Measurements from ENCODE around the gene ALKBH2.

The ALKBH2 gene

DNA sequence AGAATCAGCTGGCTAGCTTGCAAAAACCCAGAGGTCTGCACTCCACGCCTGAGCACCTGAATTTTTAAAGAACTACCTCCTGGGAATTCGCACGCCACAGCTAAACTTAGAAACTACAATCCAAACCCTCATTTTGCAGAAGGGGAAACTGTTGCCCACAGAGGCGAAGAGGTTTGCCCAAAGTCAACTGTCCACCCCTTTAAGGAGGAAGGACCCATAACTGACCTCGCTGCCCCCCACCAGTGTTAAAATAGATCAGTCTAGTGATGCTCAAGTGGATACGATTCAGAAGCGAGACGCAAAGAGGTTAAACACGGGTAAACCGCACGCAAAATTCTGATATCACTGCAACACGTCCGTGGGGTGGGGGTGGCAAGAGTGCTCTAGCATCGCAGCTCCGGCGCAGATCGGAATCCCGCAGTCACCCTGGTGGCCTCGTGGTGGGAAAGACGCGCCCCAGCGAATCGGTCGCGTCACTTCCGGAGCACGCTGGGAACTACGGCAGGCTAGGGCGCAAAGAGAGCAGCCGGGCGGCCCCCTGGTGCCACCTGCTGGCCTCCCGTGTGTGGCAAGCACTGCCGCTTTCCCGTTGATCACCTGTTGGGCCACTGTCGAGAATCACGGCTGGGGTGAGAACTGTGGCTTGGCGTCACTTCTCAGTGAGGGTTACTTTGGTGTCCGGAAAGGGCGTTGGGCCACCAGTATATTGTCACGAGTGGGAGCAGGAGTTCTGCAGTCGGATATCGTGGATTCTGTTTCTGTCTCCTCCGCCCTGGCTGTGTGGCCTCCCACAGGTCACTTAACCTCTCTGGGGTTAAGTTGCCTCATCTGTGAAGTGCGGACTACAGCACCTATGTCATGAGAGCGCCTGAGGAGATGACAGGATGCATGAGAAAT, at the start of gene ALKBH2:
TSS of gene ALKBH2 (minus strand) at position 451 of the 897 bp plus-strand sequence. CDS start 686 bp downstream, outside the sequence.
- peak; percentile 97 for DNase-seq

DNA sequence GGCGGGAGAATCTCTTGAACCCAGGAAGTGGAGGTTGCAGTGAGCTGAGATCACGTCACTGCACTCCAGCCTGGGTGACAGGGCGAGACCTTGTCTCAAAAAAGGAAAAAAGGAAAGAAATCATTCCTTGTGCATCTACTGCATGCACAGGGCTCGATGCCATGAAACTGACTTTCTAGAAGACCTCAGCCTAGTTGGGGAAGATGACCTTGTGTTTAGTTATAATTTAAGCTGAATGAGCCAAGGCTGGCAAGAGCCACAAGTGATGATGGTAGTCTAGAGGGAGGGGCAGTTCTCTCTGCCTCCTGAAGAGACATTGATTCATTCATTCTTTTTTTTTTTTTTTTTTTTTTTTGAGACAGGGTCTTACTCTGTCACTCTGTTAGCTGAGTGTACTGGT, 47.3 kb upstream of the ALKBH2 start:
- no peak for DNase-seq

DNA sequence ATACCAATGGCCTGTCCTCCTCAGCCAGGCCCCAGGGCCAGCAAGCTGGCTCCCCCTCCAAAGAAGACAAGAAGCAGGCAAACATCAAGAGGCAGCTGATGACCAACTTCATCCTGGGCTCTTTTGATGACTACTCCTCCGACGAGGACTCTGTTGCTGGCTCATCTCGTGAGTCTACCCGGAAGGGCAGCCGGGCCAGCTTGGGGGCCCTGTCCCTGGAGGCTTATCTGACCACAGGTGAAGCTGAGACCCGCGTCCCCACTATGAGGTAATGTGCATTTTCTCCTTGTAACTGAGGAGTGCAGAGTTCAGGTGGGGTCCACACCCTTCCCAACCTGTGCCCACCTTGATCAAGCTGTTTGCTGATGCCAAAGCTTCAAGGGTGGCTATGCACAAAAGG, 46.5 kb upstream of the ALKBH2 start:
- no peak for DNase-seq

DNA sequence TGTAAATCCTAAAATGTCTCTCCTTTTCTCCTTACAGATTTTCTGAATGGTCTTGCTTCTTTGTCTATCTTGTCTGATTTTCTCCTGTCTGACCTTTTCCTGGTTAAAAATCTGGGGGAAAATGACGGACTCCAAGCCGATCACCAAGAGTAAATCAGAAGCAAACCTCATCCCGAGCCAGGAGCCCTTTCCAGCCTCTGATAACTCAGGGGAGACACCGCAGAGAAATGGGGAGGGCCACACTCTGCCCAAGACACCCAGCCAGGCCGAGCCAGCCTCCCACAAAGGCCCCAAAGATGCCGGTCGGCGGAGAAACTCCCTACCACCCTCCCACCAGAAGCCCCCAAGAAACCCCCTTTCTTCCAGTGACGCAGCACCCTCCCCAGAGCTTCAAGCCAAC, 46.1 kb upstream of the ALKBH2 start:
- no peak for DNase-seq

DNA sequence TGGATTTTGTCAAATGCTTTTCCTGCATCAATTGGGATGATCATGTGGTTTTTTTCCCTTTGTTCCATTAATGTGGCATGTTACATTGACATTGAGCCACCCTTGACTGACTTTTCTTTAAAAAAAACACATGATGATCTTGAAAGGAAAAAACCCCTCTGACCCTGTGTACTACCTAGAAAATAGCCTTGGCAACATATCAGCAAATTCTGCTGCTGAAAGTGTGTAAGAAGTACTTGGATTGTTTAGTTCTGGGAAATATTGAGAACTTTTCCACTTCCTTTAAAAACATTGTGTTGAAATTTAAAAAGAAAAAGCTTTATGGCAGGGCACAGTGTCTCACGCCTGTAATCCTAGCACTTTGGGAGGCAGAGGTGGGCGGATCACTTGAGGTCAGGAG, 43.8 kb upstream of the ALKBH2 start:
- DNase-seq, result no peak

DNA sequence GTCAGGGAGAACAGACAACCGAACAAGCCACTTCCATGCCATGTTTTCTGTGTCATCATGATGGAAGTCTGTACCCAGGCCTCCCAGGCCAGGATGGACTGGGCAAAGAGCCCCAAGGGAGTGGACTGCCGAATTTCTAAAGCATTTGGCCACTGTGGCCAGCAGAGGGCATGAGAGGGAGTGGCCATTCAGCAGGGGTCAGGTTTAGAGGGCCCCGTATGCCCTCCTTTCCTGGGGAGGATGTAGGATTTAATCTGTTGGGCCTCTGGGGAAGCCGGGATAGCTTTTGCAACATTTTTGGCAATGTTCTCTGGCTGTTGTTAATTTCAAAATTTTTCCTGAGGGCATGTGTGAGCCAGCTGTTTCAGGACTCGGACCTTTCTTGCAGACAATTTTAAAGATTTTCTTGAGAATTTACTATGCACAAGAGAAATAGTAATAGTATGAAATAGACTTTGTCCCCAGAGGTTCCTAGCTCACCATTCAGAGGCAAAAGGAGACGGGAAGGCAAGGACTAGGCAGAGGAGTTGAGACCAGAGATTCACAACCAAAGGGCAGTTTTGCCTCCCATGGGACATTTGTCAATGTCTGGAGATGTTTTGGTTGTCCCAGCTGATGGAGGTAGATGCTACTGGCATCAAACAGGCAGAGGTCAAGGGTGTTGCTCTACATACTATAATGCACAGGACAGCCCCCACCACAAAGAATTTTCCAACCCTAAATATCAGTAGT, 41.1 kb upstream of the ALKBH2 start:
- no peak for DNase-seq

DNA sequence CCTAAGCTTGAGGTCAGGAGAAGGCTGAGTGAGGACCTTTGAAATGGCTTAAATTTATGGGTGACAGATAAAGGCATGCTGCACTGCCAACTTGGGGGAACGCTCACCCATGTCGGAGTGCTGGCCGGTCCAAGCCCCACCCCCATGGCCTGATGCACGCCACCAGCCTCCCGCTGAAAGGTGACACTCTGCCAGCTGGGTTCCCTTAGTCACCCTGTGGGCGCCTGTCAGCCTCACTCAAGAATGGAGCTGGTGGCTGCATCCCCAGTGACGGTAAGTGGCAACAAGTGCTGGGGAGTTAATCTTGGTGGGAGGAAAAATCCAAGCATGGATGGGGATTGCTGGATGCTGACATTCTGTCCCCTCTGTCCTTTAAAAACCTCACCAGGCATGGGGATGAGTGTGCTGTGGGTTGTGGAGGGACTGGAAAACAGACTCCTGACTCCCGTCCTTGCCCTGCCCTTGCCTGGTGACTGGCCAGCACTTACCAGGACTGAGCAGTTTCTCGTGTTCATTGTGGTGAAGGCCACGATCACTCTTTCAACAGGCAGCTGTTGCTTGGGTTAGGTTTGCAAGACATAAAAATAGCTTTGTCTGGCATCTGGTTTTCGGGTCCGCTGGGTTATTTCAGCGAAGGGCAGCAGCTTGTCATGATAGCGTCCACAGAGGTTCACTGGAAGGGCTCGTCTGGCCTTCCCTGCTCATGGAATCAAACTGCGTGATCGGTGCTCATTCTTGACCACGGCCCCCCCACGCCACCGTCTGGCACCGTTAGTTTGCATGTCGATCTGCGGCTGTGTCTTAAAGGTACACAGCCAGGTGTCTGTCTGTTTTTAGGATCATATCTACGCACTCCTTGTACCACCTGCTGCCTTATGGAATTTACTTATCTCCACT, 38.1 kb upstream of the ALKBH2 start:
- no peak for DNase-seq

DNA sequence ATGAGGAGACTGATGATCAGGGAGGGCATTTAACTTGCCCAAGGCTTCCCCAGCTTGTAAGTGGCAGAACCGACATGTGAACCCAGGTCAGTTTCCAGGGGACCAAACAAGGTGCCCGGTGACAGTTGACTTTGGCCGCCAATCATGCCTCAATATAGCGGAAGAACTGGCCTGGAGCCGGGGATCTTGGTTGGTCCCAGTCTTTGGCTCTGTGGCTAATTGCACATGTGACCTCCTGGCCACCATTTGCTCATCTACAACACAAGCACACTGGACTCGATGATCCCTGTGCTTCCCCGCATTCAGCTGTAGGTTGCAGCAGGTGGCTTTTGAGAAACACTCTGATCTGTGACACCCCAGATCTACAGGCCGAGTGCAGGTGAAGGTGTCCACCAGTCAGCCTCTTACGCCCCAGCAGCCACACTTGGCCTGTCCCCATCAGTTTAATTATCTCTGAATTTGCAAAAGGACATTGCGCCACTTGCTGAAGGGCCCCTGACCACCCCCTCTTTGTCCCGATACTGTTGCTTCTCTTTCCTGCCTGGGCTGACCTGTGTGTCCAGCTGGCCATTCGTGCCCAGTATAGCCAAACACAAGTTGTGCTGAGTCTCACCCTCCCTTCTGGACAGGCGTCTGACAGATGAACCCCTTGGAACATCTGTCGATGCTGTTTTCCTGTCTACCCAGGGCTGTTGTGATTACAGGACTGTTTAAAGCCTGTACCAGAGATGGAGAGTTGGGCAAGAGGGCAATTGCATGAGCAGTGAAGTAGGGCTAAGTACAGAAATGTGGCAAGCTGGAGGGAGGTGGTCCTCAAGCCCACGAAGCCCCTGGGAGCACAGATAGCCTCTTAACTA, 37.3 kb upstream of the ALKBH2 start:
- no peak for DNase-seq

DNA sequence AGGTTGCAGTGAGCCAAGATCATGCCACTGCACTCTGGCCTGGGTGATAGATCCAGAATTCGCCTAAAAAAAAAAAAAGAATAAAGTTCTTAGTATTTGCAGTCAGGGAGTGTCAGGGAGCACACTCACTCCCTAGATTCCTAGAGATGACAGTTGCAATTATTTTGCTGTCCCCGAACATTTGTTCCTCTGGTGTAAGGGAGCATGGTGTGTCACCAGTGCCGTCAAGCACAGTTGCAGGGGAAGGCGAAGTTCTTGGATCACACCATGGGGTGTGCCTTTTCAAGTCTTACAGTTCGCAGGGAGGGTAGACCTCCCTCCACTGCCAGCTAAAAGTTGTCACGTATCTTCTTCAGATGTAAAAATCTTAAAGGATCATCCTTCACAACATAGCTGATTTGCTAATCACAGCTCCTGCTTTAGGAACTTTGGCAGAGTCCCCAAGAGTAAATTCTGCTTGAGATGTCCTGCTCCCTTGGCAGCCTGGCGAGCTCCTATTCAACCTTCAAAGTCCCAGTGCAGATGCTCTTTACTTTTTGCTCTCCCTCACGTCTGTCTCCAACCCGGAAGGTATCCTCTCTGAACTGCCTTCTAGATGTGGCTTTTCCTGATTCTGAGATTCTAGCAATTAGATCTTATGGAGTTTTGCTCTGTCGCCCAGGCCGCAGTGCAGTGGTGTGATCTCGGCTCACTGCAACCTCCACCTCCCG, 34.4 kb upstream of the ALKBH2 start:
- DNase-seq, result no peak

DNA sequence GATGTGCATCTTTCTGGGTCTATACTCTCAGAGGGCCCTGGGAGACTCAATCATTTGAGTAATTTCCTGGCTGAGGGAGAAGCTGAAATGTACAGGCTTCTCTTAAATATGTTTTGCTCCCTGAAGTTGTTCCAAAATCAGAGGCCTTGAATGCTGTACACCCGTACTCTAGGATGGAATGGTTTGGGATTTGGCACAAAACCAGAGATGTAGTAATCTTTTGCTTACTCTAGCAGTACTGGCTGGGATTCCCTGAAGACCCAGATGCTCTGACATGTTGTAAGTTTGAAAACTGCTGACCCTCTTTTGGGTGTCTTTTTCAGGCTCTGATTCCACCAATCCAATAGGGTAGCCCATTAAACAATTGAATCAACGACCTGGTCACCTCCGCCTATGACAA, 33.5 kb upstream of the ALKBH2 start:
- DNase-seq, result no peak

DNA sequence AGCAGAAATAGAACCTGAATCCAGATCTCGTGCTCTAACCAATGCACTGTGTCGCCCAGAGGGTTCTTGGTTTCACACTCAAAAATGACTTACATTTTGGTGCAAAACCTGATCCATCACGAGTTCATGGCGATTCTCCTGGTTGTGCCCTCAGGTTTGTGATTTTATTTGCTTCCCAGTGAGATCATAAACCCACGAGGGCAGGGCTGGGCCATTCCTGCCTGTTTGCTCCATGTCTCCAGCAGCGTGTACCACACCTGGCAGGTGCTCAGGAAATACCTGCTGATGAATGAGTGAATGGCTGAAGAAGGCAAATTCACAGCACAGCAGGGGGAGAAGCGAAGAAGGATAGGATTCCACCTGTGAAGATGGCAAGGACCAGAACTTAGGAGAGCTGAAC, 32.5 kb upstream of the ALKBH2 start:
- DNase-seq, result no peak

DNA sequence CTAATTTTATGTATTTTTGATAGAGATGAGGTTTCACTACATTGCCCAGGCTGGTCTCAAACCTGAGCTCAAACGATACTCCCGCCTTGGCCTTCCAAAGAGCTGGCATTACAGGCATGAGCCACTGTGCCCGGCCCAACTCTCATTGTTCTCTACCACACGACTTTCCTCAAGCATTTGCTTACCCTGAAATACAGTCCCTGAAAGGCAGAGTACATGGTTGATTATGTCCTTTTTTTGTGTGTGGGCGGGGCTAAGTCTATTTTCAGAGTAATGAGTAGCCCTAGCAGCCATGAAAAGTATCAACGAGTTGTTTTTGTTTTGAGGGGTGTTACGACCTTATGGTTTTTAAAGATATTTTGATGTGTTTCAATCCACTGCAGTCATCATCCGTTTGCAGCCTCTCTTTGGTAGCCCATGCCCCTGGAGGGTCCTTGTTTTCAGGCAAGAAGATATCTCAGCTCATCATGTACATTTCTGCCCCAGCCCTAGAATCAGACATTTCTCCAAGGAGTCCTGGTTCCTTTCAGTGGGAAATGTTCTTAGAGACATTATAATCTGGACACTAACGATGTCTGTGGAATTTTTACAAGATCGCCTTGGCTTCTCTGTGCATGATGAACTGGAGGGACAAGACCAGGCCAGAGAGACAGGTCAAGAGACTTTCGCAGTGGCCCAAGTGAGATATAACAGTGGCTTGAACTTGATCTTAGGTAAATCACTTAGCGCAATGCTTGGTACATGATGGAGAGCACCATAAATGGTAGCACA, 31.8 kb upstream of the ALKBH2 start:
- DNase-seq, result no peak

DNA sequence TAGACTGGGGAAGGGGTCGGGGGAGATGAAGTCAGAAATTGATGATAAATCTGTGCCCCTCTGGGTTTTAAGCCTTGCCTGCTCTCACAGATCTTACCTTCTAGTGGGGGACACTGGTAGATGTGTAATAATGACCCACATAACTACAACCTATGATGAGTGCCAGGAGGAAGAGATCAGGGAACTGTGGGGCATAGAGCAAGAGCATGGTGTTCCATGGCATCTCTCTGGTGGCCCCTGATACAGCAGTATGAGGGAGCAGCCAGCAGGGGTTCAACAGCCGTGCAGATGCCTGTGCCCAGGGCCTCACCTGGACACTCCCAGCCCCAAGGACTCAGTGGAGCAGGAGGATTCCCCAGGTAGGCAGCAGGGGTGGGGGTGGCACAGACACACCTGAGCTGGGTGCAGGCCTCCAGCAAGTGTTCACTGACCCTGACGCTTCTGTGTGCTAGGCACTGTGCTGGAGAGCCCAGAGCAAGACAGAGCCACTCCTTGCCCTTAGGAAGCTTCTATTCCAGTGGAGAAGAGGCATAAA, 28.1 kb upstream of the ALKBH2 start:
- DNase-seq, result no peak

DNA sequence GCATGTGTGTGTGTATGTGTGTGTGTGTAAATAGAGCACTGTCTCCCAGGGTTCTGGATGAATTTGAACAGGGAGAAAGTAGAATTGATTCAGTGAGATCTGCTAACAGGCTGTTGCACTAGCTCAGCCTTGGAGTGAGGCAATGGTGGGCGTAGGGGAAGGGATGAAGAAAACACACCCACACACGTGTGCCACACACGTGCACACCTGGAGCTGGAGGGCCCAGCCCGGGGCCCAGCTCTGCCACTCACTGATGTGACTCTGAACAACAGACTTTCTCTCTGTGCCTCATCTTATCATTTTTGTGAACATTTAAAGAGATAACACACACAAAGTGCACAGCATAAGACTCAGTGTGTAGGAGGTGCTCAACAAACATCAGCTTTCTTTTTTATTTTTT, 27.3 kb upstream of the ALKBH2 start:
- DNase-seq, result no peak

DNA sequence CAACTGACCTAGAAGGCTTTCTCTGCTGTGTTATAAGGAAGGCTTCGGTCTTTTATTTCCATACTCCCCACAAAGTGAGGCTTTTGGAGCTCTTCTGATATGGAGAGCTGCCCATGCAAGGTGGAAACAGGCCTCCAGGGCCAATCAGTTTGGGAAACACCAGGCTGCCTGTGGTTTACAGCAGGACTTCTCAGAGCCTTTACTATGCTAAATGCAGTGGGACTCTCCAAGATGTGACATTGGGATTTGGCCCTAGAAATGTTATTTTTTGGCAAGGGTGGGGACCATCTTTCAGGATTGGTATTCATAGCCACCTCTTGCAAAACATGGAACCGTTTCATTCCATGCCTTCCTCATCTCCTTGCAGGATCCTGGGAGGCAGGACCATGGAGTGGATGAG, 26.8 kb upstream of the ALKBH2 start:
- no peak for DNase-seq

DNA sequence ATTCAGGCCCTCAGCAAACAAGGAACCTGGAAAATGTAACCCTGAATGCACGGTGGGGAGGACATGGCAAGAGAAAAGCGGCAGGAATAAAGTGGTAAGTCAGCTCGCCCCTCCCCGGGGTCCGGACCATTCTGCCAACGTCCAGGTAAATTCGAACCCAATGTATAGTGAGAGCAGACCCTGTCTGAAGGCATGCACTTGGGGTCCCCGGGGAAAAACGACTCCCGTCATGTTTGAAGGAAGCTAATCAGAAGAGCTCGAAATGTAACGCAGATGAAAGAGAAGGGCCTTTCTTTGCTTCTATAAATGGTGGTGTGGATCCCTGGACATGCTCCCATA, 23.3 kb upstream of the ALKBH2 start:
- DNase-seq, result no peak

DNA sequence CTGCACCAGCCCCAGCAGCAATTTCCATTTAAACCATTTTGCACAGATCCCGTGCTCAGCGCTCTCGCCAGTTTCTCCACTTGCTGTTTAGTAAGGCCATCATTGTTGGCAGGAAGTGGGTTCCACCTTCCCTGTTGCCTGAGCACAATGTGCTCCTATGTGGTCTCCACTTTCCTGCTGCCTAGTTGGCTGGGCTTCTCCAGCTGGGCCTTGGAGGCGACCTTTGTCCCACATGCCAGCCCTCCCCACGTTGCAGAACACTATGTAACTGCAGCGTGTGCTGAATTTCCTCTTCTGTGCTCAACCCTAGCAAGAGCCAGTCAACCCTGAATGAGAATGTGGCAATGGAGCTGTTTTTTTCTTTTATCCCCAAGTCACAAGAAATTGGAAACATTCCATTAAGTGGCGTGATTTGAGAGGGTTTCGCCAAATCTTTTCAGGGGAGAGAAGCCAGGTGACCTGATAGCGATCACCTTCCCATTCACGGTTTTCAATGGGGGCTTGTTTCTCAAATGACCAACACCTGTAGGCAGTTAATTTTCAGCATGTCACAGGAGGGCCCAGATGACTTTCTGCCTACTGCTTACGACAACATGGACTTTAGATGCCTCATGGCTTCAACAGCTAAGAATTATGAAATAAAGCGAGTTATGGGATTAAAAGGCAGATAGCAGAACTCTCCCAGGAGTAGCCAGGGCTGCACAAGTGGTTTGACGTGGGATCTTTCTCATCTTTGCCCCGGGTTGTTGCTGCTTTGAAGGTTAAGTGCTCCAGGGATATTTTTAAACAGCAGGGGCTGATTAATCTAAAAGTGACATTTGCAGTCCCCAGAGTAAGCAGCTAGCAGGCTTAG, 22.7 kb upstream of the ALKBH2 start, which contains the start of gene ACACB:
TSS of gene ACACB (plus strand) at position 830 of the 853 bp plus-strand sequence. CDS start 22,819 bp downstream, outside the sequence.
- no peak for DNase-seq

DNA sequence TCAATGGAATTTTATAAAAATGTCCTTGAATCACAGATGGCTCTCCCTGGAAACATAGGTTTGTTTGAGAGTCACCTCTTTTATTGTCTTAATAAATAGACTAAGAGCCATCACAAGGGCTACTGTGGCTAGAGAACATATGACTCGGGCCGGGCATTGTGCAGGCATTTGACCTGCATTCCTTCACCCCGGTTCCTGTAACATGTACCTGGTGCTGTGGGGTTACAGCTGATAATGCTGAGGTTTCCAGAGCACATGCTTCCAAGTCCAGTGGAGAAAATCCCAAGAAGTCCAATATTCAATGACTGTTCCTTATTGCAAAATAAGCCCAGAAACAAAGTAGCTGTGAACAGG, 22.1 kb upstream of the ALKBH2 start:
- DNase-seq, result no peak

DNA sequence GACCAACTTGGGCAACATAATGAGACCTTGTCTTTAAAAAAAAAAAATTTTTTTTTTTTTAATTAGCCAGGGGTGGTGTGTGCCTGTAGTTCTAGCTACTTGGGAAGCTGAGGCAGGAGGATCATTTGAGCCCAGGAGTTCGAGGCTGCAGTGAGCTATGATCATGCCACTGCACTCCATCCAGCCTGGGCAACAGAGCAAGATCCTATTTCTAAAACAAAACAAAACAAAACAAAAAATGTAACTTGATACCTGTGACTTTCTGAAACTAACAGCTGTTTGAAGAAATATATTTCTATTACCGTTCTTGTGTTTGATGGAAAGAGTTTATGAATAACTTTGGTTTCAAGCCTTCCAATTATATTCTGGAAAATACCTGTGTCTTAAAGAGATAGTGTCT, 21.4 kb upstream of the ALKBH2 start:
- DNase-seq, result no peak
